ENCODE results near the gene ARL10.
A peak's percentile ranks its signal among the peaks of the same experiment; 100 is the strongest.

The ARL10 gene

GRCh38 chr5:176365351-176366231 lies at the start of gene ARL10:
Gene ARL10 (plus strand): TSS chr5:176365487. CDS start chr5:176365564, 77 bp downstream.
- peak; percentile 62 for DNase-seq

DNA sequence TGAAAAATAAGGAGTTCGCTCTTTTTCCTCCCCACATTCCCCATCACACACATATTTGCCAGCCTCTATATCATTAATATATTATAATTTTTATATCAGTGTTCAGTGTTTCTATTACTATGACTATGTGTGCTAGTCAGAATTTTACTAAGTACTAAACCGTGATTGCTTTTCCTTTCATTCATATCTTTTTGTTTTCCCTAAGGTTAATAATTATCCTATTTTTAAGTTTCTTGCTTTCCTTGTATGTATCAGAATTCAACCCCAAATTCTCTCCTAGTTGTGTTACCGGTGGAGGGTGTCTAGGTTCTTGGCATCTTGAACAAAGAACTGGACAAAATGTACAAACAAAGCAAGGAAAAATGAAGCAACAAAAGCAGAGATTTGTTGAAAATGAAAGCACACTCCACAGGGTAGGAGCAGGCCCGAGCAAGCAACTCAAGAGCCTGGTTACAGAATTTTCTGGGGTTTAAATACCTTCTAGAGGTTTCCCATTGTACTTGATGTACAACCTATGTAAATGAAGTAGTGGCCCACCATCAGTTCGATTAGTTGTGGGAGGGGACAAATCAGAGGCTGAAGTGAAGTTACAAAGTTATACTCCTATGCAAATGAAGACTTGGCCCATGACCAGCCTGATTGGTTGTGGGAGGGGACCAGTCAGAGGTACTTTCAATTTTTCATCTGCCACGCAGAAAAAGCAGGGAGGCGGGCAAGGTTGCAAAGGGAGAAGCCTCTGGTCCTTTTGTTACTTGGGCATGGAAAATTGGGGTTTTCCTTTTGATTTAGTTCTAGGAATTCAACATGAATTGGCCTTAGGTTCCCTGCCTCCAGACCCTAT lies 47.5 kb upstream of the ARL10 start:
- no peak for DNase-seq

DNA sequence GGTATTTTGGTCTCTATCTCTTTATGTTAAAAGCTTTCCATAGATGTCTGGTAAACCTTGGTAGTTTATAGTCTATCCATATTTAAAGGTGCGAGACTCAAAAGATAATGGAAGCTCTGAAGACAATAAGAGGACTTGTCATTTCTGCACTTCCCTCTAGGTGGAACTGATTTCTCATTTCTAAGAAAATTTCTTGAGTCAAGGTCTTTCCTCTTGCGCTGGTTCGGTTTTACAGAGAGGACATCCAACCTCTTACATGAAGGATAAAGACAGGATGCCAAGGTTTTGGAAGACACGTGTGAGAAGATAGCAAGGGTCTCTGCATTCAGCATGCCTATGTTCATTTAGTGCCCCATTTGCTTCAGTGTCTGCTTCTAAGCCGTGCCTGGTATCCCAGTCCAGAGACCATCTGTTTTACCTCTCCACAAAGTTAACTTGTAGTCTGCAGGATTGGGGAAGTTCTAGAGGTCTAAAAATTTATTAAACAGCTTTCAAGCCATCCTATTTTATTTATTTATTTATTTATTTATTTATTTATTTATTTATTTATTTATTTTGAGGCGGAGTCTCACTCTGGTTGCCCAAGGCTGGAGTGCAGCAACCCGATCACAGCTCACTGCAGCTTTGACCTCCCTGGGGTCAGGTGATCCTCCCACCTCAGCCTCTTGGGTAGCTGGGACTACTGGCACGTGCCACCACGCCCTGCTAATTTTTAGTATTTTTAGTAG lies 45.3 kb upstream of the ARL10 start:
- DNase-seq, result no peak

GRCh38 chr5:176320577-176320976 lies 44.7 kb upstream of the ARL10 start:
- no peak for DNase-seq

DNA sequence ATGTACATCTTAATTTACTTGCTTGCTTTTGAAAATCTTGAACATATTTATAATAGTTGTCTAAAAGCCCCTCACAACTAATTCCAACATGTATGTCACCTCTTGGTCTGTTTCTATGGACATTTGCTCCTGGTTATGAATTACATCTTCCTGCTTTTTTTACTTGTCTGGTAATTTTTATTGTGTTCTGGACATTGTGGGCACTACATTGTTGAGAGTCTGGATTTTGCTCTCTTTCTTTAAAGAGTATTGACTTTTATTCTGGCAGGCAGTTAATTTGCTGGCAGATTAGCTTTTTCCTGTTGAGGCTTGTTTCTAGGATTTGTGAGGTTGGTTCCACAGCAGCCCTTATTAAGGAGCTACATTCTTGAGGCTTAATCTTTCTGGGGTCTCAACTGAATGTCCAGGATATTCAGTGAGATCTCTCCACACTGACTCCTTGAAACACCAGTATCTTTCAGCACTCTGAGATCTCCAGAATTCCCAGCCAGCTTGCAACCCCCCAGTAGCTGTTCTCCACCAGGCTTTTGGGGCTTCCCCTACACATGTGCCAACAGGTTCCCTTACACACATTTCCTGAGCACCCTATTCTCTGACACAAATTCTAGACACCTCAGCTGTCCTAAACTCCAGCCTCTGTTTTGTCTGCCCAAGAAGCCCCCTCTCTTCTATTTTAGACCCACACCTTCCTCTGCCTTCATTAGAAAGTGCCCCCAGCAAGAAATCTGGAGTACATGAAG lies 31.1 kb upstream of the ARL10 start:
- DNase-seq, result no peak

DNA sequence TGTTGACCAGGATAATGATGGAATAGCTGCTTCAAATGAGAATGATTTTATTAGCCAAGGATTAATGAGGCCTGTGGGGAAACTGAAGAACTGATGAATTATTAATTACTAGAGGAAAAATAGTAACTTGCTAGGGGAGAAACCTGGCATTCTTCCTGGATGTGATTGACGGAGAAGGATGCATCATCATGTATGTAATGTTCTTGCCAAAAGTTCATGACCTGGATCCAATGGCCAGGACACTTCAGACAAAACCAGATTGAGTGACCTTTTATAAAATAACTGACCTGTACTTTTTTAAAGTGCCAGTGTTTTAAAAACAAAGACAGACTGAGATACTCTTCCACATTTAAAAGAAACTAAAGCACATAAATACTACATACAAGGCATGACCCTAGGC lies 27.4 kb upstream of the ARL10 start:
- DNase-seq, result no peak

DNA sequence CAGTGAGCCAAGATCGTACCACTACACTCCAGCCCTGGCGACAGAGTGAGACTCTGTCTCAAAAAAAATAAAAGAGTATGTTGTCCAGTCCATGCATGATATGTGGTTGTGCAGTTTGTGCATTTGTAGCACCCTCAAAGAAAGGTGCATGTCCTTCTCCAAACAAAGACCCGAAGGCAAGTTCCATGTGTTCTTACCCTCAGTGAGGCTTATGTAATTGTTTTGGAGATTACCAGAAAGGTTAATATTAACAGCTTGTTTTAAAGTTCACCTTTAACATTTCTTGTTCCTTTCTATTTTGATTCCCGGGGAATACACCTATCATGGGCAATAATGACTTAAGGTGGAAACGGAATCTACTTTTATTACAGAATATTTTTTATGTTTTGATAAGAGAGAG lies 26.0 kb upstream of the ARL10 start:
- DNase-seq, result no peak

DNA sequence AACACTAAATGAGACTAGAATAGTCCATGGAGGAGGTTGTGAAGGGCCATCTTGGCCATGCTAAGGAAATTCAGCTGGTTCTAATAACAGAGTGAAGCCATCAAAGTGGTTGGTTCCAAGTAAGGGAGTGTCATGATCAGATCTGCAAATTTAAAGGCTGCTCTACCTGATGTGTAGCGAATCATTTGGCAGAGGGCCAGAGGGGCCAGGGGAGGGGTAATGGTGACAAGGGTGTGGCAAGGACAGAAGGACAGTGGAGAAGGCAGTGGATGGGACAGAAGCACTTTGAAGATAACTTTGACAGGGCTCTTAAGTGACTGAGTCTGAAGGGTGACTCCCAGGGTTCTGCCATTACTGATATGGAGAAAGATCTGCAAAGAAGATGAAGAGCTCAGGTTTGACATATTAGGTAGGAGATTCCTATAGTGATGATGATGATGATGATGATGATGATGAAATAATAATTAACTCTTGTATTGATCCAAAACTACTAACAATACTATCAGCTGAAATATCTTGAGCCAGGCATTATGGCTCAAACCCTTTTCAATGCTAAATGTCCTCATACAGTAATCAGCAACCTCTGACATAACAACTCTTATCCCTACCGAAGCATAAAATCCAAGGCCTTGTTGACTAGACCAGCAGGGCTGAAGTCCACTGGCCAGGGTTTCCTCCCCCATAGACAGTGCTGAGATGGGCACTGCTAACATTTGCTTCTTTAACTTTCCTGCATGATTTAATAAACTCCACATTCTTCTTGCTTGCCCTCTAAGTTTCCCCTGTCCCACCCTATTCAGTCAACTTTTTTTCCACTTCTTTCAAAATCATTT lies 23.7 kb upstream of the ARL10 start:
- DNase-seq, result no peak

- no peak for DNase-seq
Observed at GRCh38 chr5:176342158-176342483, 23.2 kb upstream of the ARL10 start.

DNA sequence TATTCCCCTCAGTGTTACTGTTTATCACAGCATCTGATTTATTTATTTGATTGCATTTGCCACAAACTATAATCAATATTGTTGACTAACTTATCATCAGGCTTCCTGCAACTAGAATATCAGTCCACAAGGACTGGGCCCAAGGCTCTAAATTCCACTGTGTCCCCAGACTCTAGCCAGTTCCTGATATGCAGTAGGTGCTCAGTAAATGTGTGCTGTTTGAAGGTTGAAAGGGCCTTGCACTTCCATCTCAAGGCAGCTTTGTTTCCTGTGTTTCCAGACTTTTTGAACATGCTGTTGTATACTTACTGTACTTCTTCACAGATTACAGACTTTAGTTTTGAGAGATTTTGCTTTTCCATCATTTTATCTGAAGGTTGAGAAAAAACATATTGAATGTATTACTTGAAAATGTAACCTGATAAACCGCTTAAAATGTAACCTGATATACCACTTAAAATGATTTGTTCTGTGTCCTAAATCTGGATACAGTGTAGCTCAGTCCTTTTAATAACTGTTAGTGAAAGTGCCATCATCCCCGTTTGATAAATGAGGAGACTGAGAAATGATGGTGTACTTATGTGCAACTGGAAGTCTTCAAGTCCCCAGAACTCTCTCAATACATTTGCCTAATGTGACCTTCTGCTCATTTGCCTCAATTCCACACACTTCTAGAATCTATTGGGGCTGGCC lies 22.4 kb upstream of the ARL10 start:
- no peak for DNase-seq

DNA sequence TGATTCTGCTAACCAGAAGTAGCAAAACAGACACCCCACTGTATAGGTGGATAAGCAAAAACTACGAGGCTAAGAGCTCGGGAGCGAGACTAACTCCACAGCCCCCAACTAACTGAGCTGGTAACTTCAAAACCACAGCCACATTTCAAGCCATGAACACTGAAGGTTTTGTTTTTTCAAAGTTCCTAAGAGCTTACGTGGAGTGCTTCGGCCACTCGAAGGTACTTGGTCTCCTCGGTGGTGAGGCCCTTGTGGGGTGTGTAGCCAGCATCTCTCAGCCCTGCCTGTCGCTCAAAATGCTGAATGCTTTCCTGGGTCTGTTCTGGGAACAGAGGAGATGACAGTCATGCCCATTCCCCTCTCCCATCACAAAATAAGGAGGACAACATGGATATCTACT lies 14.9 kb upstream of the ARL10 start:
- no peak for DNase-seq

DNA sequence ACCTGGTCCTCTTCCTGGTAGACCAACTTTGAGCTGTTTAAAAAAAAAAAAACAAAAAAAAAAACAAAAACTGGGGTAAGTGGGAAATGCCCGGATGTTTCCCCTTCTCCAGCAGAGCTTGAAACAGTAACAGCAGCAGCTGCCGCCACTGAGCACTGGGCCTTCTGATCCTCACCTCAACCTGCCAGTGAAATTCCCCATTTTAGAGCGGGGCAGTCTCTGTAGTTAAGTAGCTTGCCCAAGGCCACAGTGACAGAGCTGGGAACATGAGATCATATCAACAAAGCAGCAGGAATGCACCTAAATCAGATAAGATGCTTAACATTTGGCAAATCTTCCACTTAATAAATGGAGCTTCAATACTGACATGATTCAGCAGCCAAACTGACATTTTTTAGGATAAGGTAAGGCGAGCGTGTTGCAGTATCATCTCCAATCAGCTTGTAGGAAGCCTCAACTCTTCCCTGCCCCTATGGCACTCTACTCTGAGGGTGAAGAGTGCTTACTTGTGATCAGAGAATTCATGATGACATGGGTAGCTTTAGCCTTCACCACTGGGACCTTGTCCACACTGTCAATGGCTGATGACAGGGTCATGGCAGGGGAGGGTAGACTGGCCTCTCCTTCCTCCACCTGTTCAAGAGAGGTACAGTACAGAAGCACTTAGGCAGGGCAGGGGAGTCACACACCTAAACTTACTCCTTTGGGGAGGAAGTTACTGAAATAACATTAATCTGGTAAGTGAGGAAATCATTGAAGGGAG lies 13.0 kb upstream of the ARL10 start:
- DNase-seq, result no peak

GRCh38 chr5:176353533-176353932 lies 11.8 kb upstream of the ARL10 start:
- no peak for DNase-seq

DNA sequence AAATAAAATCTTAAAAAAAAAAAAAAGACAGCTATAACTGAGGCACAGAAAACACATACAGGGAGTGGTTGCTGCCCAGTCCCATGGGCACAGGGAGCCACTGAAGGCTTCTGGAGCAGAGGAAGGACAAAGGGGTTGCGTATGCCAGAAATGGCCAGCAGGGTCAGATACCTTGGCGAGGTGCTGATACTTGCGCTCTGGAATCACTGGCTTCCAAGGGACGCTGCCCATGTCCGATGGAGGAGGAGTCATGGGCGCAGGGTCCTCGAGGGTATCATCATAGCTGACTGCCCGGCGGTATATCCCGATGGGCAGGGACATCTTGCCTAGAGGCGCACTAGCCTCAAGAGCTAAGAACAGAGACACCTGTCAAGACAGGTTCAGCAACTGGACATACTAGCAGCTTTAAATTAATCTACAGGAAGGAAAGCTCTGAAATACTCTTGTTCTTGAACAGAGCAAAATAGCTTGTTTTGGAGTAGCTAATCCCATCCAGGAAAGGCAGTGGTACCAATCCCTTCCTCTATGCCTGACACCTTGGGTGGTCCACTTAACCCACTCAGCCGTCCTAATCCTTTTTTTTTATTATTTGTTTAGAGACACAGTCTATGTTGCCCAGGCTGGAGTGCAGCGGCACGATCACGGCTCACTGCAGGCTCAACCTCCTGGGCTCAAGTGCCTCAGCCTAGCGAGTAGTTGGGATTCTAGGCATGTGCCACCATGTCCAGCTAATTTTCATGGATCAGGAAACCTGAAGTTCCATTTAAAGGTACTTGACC lies 9.7 kb upstream of the ARL10 start:
- DNase-seq, result no peak

- no peak for DNase-seq
Observed at GRCh38 chr5:176356179-176356566, 9.1 kb upstream of the ARL10 start.

DNA sequence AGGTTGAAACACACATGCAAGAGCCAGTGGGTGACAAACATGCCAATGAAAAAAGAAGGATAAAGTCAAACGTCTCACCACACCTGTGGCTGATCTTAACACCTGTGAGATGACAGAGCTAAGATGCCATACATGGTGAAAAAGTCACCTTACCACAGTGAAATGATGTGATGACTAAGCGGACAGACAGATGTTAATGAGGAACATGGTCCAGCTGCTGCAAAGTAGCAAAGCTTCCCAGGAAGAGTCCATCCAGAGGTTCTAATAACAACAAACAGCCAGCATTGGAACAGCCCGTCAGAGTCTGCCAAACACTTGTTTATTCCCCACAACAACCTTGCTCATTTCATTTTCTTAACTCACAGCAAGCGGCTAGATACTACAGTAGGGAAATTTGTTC lies 5.6 kb upstream of the ARL10 start:
- DNase-seq, result no peak

- DNase-seq, result no peak
Observed at GRCh38 chr5:176360894-176361436, 4.3 kb upstream of the ARL10 start.

GRCh38 chr5:176361437-176362232 lies 3.7 kb upstream of the ARL10 start, which contains the start of gene KIAA1191:
Gene KIAA1191 (minus strand): TSS chr5:176361764. CDS start chr5:176359508, 2,256 bp downstream.
- peak; percentile 94 for DNase-seq

DNA sequence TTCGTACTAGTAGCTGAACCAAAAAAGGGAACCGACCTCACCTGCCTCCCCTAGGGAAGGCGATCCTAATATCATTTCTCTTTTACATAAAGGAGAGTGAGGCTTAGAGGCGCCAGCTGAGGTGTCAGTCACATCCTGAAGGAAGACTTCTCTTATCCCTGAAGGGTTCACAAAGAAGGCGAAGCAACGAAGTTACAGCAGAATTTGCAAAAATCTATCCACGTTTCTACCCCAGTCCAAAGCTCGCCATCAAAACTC lies 3.1 kb upstream of the ARL10 start:
- no peak for DNase-seq
